Measurements from ENCODE around the gene PRKCE. TPM values are rescaled to one million over a fixed set of nuclear protein-coding genes. Genes with fewer than 3 reads are reported as not detected.

PRKCE gene
- total and polyA plus RNA-seq, 2 of the 8 experiments (the other 6 are each of a cell fraction or from before 2014, with no cell fraction given), result 0.54 to 2.1 TPM

GRCh38 chr2:46074501-46074900 is 423.0 kb downstream of the PRKCE start (continued):
- TF ChIP-seq BRCA1 (IDR thresholded peaks at IDR 0.05; ENCODE audit: low read depth, low read length), result no peak
- no peak for TF ChIP-seq RXRA (IDR thresholded peaks at IDR 0.05; ENCODE audit: insufficient read depth, low read depth, low read length)
- TF ChIP-seq BACH1 (IDR thresholded peaks at IDR 0.05; ENCODE audit: low read length), result no peak
- no peak for TF ChIP-seq CHD1 (IDR thresholded peaks at IDR 0.05; ENCODE audit: low read depth, low read length)
